Measurements from ENCODE around the gene ZBTB48. TPM values are rescaled to one million over a fixed set of nuclear protein-coding genes. Genes with fewer than 3 reads are reported as not detected.
A peak's percentile ranks its signal among the peaks of the same experiment; 100 is the strongest.

Gene ZBTB48
- polyA plus RNA-seq, 4 donors = 19.9 to 164 (median 81.8) TPM

DNA sequence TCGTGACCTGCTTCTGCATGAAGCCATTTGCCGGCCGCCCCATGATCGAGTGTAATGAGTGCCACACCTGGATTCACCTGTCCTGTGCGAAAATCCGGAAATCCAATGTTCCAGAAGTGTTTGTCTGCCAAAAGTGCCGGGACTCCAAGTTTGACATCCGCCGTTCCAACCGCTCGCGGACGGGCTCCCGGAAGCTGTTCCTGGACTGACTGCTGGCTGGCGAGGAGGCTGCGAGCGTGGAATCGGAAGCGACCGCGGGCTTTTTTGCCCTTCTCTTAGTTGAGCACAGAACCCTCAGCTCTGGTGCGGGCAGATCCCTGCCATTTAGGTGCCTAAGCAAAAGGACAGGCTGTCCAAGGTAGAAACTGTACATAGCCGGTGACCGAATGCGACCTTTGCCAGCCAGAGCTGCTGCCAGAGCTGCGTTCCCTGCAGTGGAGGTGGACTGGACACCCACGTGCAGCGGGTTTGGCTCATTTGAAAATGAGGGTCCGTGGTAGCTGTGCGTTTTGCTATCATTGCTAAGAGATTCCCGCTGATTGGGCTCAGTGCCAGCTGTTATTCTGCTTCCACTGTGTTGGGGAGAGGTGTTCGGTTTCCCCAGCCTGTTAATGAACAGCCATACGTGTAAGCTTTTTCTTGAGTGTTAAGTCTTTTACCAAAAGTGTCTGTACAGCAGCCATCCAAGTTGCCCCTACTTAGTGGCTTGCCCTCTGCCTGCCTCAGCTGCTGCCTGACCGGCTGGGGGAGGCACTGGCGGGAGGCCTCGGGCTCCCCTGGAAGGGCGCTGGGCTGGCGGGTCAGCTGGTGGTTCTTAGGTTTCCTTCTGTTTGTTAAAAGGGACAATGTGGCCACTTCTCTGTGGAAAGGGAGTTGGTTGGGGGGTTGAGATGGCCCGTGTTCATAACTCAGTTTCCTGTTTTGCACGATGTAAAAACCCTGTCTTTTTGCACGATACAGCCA, 41.9 kb downstream of the ZBTB48 start:
- H3K36me3 ChIP-seq (ENCODE audit: control insufficient read depth in 3 of 3, insufficient read depth in 2 of 3, low read depth in 1 of 3, low read length in 3 of 3) = peaks cover 11 to 65% (median 12%) of the 10 kb centered on the region in 3 donors
- H3K4me1 ChIP-seq (ENCODE audit: control insufficient read depth in 3 of 3, insufficient read depth in 2 of 3, low read depth in 1 of 3, low read length in 2 of 3) = peaks cover 0 to 8% (median 0%) of the 10 kb centered on the region in 3 donors
- H3K27ac ChIP-seq (ENCODE audit: low read depth in 1 of 3, low read length in 2 of 3) = no peak overlapping the region
- FAIRE-seq (no peak), DNase-seq (no peak)
- no peaks in the 10 kb centered on the region for H3K9me3 ChIP-seq (ENCODE audit: control insufficient read depth in 2 of 2, insufficient read depth in 1 of 2, low read depth in 1 of 2, low read length in 1 of 2)
- whole genome bisulfite sequencing, 3 donors = 91 to 92% (median 91%) methylated on average over 41 of the region's 41 CpGs
- H3K4me3 ChIP-seq (ENCODE audit: low read depth in 1 of 3, low read length in 3 of 3) = no peak overlapping the region
- no peaks in the 10 kb centered on the region for H3K27me3 ChIP-seq (ENCODE audit: control insufficient read depth in 3 of 3, insufficient read depth in 3 of 3, low read length in 3 of 3)

DNA sequence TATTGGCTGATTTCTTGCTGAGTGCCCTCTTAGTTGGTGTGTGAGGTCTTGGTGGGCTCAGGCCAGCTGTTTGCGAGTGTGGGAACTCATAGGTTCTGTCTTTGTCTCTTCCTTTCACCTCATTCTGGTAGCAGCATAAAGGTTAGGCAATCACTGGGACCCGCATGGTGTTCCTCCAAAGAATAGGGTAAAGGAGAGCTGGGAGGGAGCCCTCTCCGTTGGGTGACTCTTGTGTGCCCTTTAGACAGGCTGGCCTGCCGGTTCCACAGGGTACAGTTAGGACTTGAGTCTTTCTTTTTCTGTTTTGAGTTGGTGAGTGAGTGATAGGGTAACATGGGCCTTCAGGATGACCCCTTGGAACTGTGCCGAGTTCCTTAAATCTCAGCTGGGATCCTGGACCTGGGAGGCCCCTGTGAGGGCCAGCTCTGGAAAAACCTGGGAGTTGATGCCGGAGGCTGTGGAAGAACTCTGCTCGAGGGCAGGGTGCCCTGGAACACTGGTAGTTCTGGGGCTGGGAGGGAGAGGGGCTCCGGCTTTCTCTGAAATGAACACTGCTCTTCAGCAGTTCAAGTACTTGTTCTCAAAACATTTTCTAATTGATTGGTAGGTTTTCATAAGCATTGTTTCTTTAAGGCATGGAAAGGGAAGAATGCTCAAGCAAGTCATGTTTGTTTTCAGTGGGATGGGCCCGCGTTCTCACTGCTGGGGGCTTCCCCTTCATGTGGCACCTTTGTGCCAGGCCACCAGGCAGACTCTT, 42.8 kb downstream of the ZBTB48 start:
- Histone ChIP-seq H3K27ac (ENCODE audit: low read depth in 1 of 3, low read length in 2 of 3) (no peak overlapping the region), H3K36me3 (ENCODE audit: control insufficient read depth in 3 of 3, insufficient read depth in 2 of 3, low read depth in 1 of 3, low read length in 3 of 3) (peaks cover 11 to 66% (median 12%) of the 10 kb centered on the region in 3 donors), H3K4me3 (ENCODE audit: low read depth in 1 of 3, low read length in 3 of 3) (no peak overlapping the region), H3K27me3 (ENCODE audit: control insufficient read depth in 3 of 3, insufficient read depth in 3 of 3, low read length in 3 of 3) (no peaks in the 10 kb centered on the region), H3K9me3 (ENCODE audit: control insufficient read depth in 2 of 2, insufficient read depth in 1 of 2, low read depth in 1 of 2, low read length in 1 of 2) (no peaks in the 10 kb centered on the region), H3K4me1 (ENCODE audit: control insufficient read depth in 3 of 3, insufficient read depth in 2 of 3, low read depth in 1 of 3, low read length in 2 of 3) (peaks cover 0 to 8% (median 0%) of the 10 kb centered on the region in 3 donors)
- FAIRE-seq (no peak), DNase-seq (no peak)
- 85 to 89% (median 89%) methylated on average over 10 of the region's 10 CpGs for WGBS, 3 donors

DNA sequence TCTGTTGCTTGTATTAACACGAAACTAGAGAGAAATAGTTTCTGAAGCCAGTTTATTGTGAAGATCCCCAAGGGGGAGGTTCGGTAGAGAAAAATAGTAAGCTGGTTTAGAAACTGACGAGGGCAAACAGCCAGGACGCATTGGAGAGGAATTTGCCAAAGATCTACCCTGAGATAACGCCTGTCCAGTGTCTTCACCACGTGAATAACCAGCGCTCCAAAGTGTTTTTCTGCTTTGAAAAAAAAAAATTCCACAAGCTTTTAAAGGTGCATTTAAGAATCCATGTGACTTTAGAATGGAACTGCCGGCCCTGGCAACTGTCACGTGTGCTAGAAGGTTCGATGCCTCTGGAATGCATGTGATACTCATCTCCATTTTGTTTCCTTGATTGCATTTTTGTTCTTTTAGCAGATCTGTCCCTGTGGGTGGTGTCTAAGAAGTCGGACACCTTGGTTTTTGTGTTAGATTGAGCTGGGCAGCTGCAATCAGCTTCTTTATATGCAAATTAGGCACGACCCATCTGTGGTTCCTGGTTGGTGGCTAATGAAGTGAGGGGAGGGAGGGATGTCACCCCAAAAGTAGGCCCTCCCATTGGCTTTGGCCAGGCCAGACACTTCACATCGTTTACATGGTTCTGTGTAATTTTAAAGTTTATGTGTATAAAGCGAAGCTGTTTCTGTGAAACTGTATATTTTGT, 43.6 kb downstream of the ZBTB48 start:
- Histone ChIP-seq H3K36me3 (ENCODE audit: control insufficient read depth in 3 of 3, insufficient read depth in 2 of 3, low read depth in 1 of 3, low read length in 3 of 3) (peaks cover 11 to 66% (median 12%) of the 10 kb centered on the region in 3 donors), H3K27me3 (ENCODE audit: control insufficient read depth in 3 of 3, insufficient read depth in 3 of 3, low read length in 3 of 3) (no peaks in the 10 kb centered on the region), H3K27ac (ENCODE audit: low read depth in 1 of 3, low read length in 2 of 3) (no peak overlapping the region), H3K4me3 (ENCODE audit: low read depth in 1 of 3, low read length in 3 of 3) (no peak overlapping the region), H3K4me1 (ENCODE audit: control insufficient read depth in 3 of 3, insufficient read depth in 2 of 3, low read depth in 1 of 3, low read length in 2 of 3) (peaks cover 0 to 8% (median 0%) of the 10 kb centered on the region in 3 donors), H3K9me3 (ENCODE audit: control insufficient read depth in 2 of 2, insufficient read depth in 1 of 2, low read depth in 1 of 2, low read length in 1 of 2) (no peaks in the 10 kb centered on the region)
- no peak for DNase-seq
- no peak for FAIRE-seq
- WGBS, 3 donors = 81 to 85% (median 82%) methylated on average over 14 of the region's 14 CpGs

DNA sequence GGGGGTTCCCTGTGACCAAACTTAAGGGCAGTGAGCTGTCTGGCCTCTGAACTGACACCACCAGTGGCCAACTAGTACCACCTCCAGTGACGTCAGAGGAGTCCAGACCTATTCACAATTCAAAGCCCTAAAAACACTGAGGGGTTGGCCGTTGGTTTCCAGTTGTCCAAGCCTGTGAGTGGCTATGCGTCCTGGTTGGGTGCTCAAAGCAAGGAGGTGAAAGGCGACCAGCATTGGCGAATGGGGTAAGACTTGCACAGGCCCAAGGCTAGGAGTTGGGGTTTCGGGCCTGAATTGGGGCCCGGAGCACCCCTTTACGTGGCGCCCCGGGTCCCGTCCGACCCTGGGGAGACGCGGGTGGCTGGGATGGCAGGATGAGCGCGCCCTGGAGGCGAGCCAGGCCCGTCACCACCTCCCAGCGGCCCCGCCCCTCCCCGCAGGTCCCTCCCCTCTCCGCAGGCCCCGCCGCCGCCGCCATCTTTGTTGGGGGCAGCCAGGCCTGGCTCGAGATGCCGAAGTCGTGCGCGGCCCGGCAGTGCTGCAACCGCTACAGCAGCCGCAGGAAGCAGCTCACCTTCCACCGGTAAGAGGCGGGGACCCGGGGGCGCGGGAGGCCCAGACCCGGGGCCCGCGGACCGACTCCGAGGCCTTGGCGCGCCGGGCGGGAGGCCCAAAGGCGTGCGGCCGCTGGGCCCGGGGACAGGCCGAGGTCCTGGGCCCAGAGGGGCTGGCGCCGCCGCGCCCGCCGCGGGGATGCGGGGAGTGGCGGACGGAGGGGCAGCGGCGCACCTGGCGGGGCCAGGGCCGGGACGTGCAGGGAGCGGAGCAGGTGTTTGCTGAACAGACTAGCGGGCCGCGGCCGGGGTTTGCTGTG, 45.2 kb downstream of the ZBTB48 start, which contains the start of gene THAP3:
Gene THAP3 (plus strand): TSS at position 159 of the 874 bp plus-strand sequence. CDS start 351 bp downstream, at position 510.
- WGBS, 3 donors = 1 to 2% (median 1%) methylated on average over 34 to 73 of the region's 73 CpGs

DNA sequence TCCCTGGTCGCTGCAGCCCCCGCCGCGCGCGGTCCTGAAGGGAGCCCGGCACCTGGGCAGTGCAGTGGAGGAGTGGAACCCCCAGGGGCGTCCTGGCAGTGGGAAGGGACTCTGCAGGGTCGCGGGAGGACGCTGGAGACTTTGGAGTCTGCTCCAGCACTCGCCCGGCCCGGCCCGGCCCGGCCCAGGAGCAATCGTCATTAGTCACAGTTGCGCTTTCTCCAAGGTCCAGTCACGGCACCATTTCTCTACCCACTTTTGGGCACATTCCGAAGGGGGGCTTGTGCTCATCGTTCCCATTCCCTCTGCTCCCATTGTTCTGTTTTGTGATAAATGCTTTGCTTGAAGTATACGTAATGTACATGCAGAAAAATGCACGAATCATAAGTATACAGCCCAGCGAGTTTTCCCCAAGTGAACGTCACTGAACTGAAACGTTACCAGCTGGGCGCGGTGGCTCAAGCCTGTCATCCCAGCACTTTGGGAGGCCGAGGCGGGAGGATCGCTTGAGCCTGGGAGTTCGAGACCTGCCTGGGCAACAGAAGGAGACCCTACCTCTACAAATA, 45.9 kb downstream of the ZBTB48 start:
- Histone ChIP-seq H3K27me3 (ENCODE audit: control insufficient read depth in 3 of 3, insufficient read depth in 3 of 3, low read length in 3 of 3) (no peaks in the 10 kb centered on the region), H3K4me3 (ENCODE audit: low read depth in 1 of 3, low read length in 3 of 3) (peak overlapping the region; percentile 74 to 95 (median 82)), H3K27ac (ENCODE audit: low read depth in 1 of 3, low read length in 2 of 3) (peak overlapping the region; percentile 61 to 82 (median 78)), H3K9me3 (ENCODE audit: control insufficient read depth in 2 of 2, insufficient read depth in 1 of 2, low read depth in 1 of 2, low read length in 1 of 2) (no peaks in the 10 kb centered on the region), H3K36me3 (ENCODE audit: control insufficient read depth in 3 of 3, insufficient read depth in 2 of 3, low read depth in 1 of 3, low read length in 3 of 3) (peaks cover 5 to 69% (median 5%) of the 10 kb centered on the region in 3 donors), H3K4me1 (ENCODE audit: control insufficient read depth in 3 of 3, insufficient read depth in 2 of 3, low read depth in 1 of 3, low read length in 2 of 3) (peaks cover 0 to 8% (median 0%) of the 10 kb centered on the region in 3 donors)
- DNase-seq (peak in 1 of 2 donors; percentile 46), FAIRE-seq (no peak)
- 3 to 6% (median 4%) methylated on average over 25 to 32 of the region's 32 CpGs for WGBS, 3 donors

More for the DNA sequence above, 45.2 kb downstream of the ZBTB48 start, which contains the start of gene THAP3:
- H3K36me3 ChIP-seq (ENCODE audit: control insufficient read depth in 3 of 3, insufficient read depth in 2 of 3, low read depth in 1 of 3, low read length in 3 of 3) = peaks cover 8 to 70% (median 11%) of the 10 kb centered on the region in 3 donors
- H3K4me3 ChIP-seq (ENCODE audit: low read depth in 1 of 3, low read length in 3 of 3) = peak within 1 kb of the TSS; percentile 74 to 95 (median 82)
- H3K9me3 ChIP-seq (ENCODE audit: control insufficient read depth in 2 of 2, insufficient read depth in 1 of 2, low read depth in 1 of 2, low read length in 1 of 2) = no peaks in the 10 kb centered on the region
- FAIRE-seq = no peak
- peak; percentile 85 to 94 for DNase-seq
- peak within 1 kb of the TSS; percentile 61 to 82 (median 78) for H3K27ac ChIP-seq (ENCODE audit: low read depth in 1 of 3, low read length in 2 of 3)
- H3K27me3 ChIP-seq (ENCODE audit: control insufficient read depth in 3 of 3, insufficient read depth in 3 of 3, low read length in 3 of 3) = no peaks in the 10 kb centered on the region
- H3K4me1 ChIP-seq (ENCODE audit: control insufficient read depth in 3 of 3, insufficient read depth in 2 of 3, low read depth in 1 of 3, low read length in 2 of 3) = peaks cover 0 to 8% (median 0%) of the 10 kb centered on the region in 3 donors

DNA sequence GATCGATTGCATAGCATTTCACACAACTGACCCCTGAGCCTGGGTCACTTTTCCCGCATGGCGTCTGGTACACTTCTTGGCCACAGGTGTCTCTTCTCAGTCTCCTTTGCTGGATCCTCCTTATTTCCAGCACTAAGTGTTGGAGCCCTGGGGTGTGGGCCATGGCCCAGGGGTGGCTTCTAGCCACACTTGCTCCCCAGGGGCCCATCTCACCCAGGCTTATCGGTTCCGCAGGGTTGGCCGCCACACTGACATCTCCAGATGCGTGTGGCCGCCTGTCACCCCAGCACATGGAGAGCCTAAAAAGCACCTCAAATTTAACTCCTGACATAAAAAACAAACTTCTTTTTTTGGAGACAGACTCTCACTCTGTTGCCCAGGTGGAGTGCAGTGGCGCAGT, 47.2 kb downstream of the ZBTB48 start:
- H3K36me3 ChIP-seq (ENCODE audit: control insufficient read depth in 3 of 3, insufficient read depth in 2 of 3, low read depth in 1 of 3, low read length in 3 of 3) = peaks cover 2 to 66% (median 4%) of the 10 kb centered on the region in 3 donors
- WGBS, 3 donors = 93 to 97% (median 97%) methylated on average over 9 of the region's 9 CpGs
- H3K4me3 ChIP-seq (ENCODE audit: low read depth in 1 of 3, low read length in 3 of 3) = no peak overlapping the region
- H3K4me1 ChIP-seq (ENCODE audit: control insufficient read depth in 3 of 3, insufficient read depth in 2 of 3, low read depth in 1 of 3, low read length in 2 of 3) = peaks cover 0 to 8% (median 0%) of the 10 kb centered on the region in 3 donors
- H3K9me3 ChIP-seq (ENCODE audit: control insufficient read depth in 2 of 2, insufficient read depth in 1 of 2, low read depth in 1 of 2, low read length in 1 of 2) = no peaks in the 10 kb centered on the region
- no peaks in the 10 kb centered on the region for H3K27me3 ChIP-seq (ENCODE audit: control insufficient read depth in 3 of 3, insufficient read depth in 3 of 3, low read length in 3 of 3)
- H3K27ac ChIP-seq (ENCODE audit: low read depth in 1 of 3, low read length in 2 of 3) = no peak overlapping the region
- DNase-seq = no peak
- no peak for FAIRE-seq

DNA sequence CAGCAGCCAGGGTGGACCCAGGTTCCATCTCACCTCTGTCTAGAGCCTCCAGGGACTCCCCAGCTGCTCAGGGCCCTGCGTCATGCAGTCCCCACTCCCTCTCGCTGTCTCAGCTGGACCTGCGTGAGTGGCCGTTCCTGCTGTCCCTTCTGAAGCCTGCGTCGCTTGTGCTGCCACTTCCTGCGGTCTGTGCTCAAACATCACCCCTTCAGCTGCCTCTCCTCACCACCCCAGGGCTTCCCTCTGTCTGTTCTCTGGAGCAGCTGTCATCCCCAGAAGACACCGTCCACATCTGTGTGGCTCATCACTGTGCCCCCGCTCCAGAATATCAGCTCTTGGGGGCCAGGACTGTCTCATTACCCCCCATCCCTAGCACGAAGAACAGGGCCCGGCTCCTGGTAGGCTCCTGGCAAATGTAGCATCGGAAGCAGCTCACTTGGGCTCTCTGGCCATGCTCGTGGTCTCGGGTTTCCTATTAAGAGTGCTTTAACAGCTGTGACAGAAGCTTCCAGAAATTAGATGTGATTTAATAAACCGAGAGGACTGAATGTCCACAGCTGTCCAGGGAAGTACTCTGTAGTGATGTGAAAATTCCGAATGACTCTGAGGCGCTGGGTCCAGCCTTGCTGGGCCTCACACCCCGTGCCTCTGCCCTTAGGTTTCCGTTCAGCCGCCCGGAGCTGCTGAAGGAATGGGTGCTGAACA, 48.2 kb downstream of the ZBTB48 start:
- Histone ChIP-seq H3K4me3 (ENCODE audit: low read depth in 1 of 3, low read length in 3 of 3) (no peak overlapping the region), H3K9me3 (ENCODE audit: control insufficient read depth in 2 of 2, insufficient read depth in 1 of 2, low read depth in 1 of 2, low read length in 1 of 2) (no peaks in the 10 kb centered on the region), H3K27ac (ENCODE audit: low read depth in 1 of 3, low read length in 2 of 3) (no peak overlapping the region), H3K27me3 (ENCODE audit: control insufficient read depth in 3 of 3, insufficient read depth in 3 of 3, low read length in 3 of 3) (no peaks in the 10 kb centered on the region), H3K4me1 (ENCODE audit: control insufficient read depth in 3 of 3, insufficient read depth in 2 of 3, low read depth in 1 of 3, low read length in 2 of 3) (peaks cover 0 to 8% (median 0%) of the 10 kb centered on the region in 3 donors), H3K36me3 (ENCODE audit: control insufficient read depth in 3 of 3, insufficient read depth in 2 of 3, low read depth in 1 of 3, low read length in 3 of 3) (peaks cover 3 to 66% (median 5%) of the 10 kb centered on the region in 3 donors)
- 87 to 98% (median 94%) methylated on average over 21 of the region's 21 CpGs for WGBS, 3 donors
- FAIRE-seq (no peak), DNase-seq (no peak)
